ENCODE results near the gene ITGA2B. TPM values are rescaled to one million over a fixed set of nuclear protein-coding genes. Genes with fewer than 3 reads are reported as not detected.

The ITGA2B gene
- total and polyA plus RNA-seq, 2 experiments from 2014 or later, result 0.77 to 3.6 TPM

- H3K27ac ChIP-seq, result no peak overlapping the region
- H3K36me3 ChIP-seq (replicated peaks; ENCODE audit: insufficient read depth, low read depth), result no peaks in the 10 kb centered on the region
- peaks cover 31% of the 10 kb centered on the region for H3K27me3 ChIP-seq
- no peak overlapping the region for H3K4me2 ChIP-seq
- WGBS (ENCODE audit: low lambda C conversion rate, missing lambda C conversion rate), result 97% methylated on average over 15 of the region's 15 CpGs
- TF ChIP-seq CTCF (IDR thresholded peaks at IDR 0.05; ENCODE audit: poor library complexity), result no peak
- TF ChIP-seq EZH2 (IDR thresholded peaks at IDR 0.05; ENCODE audit: borderline replicate concordance), result no peak
- TF ChIP-seq EZH2phosphoT487 (IDR thresholded peaks at IDR 0.05; ENCODE audit: low read depth, severe bottlenecking, unreplicated experiment), result no peak
- DNase-seq (ENCODE audit: low spot score), result no peak
- H3K4me3 ChIP-seq, result no peak overlapping the region
- H2AFZ ChIP-seq, result no peak overlapping the region
- H3K9me2 ChIP-seq (replicated peaks; ENCODE audit: insufficient read depth), result no peaks in the 10 kb centered on the region
- peaks cover 5% of the 10 kb centered on the region for H3K4me1 ChIP-seq (ENCODE audit: insufficient read depth)
- no peaks in the 10 kb centered on the region for H4K20me1 ChIP-seq (ENCODE audit: insufficient read depth, poor library complexity, severe bottlenecking)
- H3K79me2 ChIP-seq, result no peaks in the 10 kb centered on the region
- no peaks in the 10 kb centered on the region for H3K9me3 ChIP-seq (ENCODE audit: low read depth)
Measured at GRCh38 chr17:44383363-44383762, 6.1 kb downstream of the ITGA2B start.

GRCh38 chr17:44382917-44383316 lies 6.5 kb downstream of the ITGA2B start:
- Histone ChIP-seq H3K36me3 (replicated peaks; ENCODE audit: insufficient read depth, low read depth) (no peaks in the 10 kb centered on the region), H3K9me2 (replicated peaks; ENCODE audit: insufficient read depth) (no peaks in the 10 kb centered on the region), H3K9me3 (ENCODE audit: low read depth) (no peaks in the 10 kb centered on the region), H3K27me3 (peaks cover 31% of the 10 kb centered on the region), H4K20me1 (ENCODE audit: insufficient read depth, poor library complexity, severe bottlenecking) (no peaks in the 10 kb centered on the region), H3K79me2 (no peaks in the 10 kb centered on the region), H3K27ac (no peak overlapping the region), H3K4me2 (no peak overlapping the region), H3K4me1 (ENCODE audit: insufficient read depth) (peaks cover 5% of the 10 kb centered on the region), H3K4me3 (no peak overlapping the region), H2AFZ (no peak overlapping the region)
- no peak for DNase-seq (ENCODE audit: low spot score)
- 89% methylated on average over 6 of the region's 6 CpGs for WGBS (ENCODE audit: low lambda C conversion rate, missing lambda C conversion rate)
- TF ChIP-seq EZH2phosphoT487 (IDR thresholded peaks at IDR 0.05; ENCODE audit: low read depth, severe bottlenecking, unreplicated experiment) (no peak), CTCF (IDR thresholded peaks at IDR 0.05; ENCODE audit: poor library complexity) (no peak), EZH2 (IDR thresholded peaks at IDR 0.05; ENCODE audit: borderline replicate concordance) (no peak)

- Histone ChIP-seq H2AFZ (no peak overlapping the region), H3K27me3 (peaks cover 31% of the 10 kb centered on the region), H4K20me1 (ENCODE audit: insufficient read depth, poor library complexity, severe bottlenecking) (no peaks in the 10 kb centered on the region), H3K27ac (no peak overlapping the region), H3K9me3 (ENCODE audit: low read depth) (no peaks in the 10 kb centered on the region), H3K9me2 (replicated peaks; ENCODE audit: insufficient read depth) (no peaks in the 10 kb centered on the region), H3K36me3 (replicated peaks; ENCODE audit: insufficient read depth, low read depth) (no peaks in the 10 kb centered on the region), H3K4me3 (no peak overlapping the region), H3K79me2 (no peaks in the 10 kb centered on the region), H3K4me1 (ENCODE audit: insufficient read depth) (peaks cover 5% of the 10 kb centered on the region), H3K4me2 (no peak overlapping the region)
- WGBS (ENCODE audit: low lambda C conversion rate, missing lambda C conversion rate), result 89% methylated on average over 4 of the region's 4 CpGs
- no peak for TF ChIP-seq CTCF (IDR thresholded peaks at IDR 0.05; ENCODE audit: poor library complexity)
- no peak for TF ChIP-seq EZH2 (IDR thresholded peaks at IDR 0.05; ENCODE audit: borderline replicate concordance)
- no peak for TF ChIP-seq EZH2phosphoT487 (IDR thresholded peaks at IDR 0.05; ENCODE audit: low read depth, severe bottlenecking, unreplicated experiment)
- no peak for DNase-seq (ENCODE audit: low spot score)
Measured at GRCh38 chr17:44381810-44382305, 7.6 kb downstream of the ITGA2B start.

- Histone ChIP-seq H3K79me2 (no peaks in the 10 kb centered on the region), H3K4me1 (ENCODE audit: insufficient read depth) (peaks cover 2% of the 10 kb centered on the region), H3K27me3 (peaks cover 23% of the 10 kb centered on the region), H3K4me3 (no peak overlapping the region), H4K20me1 (ENCODE audit: insufficient read depth, poor library complexity, severe bottlenecking) (no peaks in the 10 kb centered on the region), H3K9me2 (replicated peaks; ENCODE audit: insufficient read depth) (no peaks in the 10 kb centered on the region), H3K36me3 (replicated peaks; ENCODE audit: insufficient read depth, low read depth) (no peaks in the 10 kb centered on the region), H3K4me2 (no peak overlapping the region), H3K27ac (no peak overlapping the region), H2AFZ (no peak overlapping the region), H3K9me3 (ENCODE audit: low read depth) (no peaks in the 10 kb centered on the region)
- 83% methylated on average over 9 of the region's 9 CpGs for WGBS (ENCODE audit: low lambda C conversion rate, missing lambda C conversion rate)
- DNase-seq (ENCODE audit: low spot score), result no peak
- TF ChIP-seq EZH2phosphoT487 (IDR thresholded peaks at IDR 0.05; ENCODE audit: low read depth, severe bottlenecking, unreplicated experiment) (no peak), EZH2 (IDR thresholded peaks at IDR 0.05; ENCODE audit: borderline replicate concordance) (no peak), CTCF (IDR thresholded peaks at IDR 0.05; ENCODE audit: poor library complexity) (no peak)
Measured at GRCh38 chr17:44380767-44381166, 8.7 kb downstream of the ITGA2B start.

Data from hepatocyte (in vitro differentiated cells).